SK-N-SH (cell line): ENCODE data around the gene COL4A6. TPM values are rescaled to one million over a fixed set of nuclear protein-coding genes. Genes with fewer than 3 reads are reported as not detected.

Source experiments
- CTCF ChIA-PET: fragments of 300-600, 350-600 bp; formaldehyde crosslinking; extraction: SDS; loops from one replicate; lab custom pipeline; 2021; lab: Yijun Ruan, JAX
- POLR2A ChIA-PET: fragments of 350-600 bp; sonication (Branson Sonifier 250); formaldehyde crosslinking; extraction: SDS; loops from one replicate; lab custom pipeline; 2020; ENCODE audit warnings: antibody characterized with exemption, inconsistent platforms; lab: Yijun Ruan, JAX
- DNase-seq: peaks from one replicate; pipeline ENCODE4 v3.0.0; 2012
- H2AFZ ChIP-seq: fragments of 200-600 bp; sonication (generic); 2 replicates; pipeline ENCODE4 v1.8.1; 2016; ENCODE audit warnings: antibody characterized with exemption, mild to moderate bottlenecking, low read depth
- H3F3A ChIP-seq: fragments of 200-600 bp; sonication (generic); replicated peaks from 2 replicates; pipeline ENCODE3; 2016; ENCODE audit warnings: antibody characterized with exemption, mild to moderate bottlenecking; ENCODE audit not compliant: insufficient read depth
- H3K27ac ChIP-seq, 2 experiments: fragments of 200-500 bp in 1 of 2; fragments of 200-600 bp in 1 of 2; sonication (Bioruptor generic) in 1 of 2; sonication (generic), shearing (Covaris generic) in 1 of 2; 2 replicates each; pipeline versions ENCODE4 v1.5.1 to v1.6.1; 2014 to 2016; ENCODE audit warnings: low read depth in 2 of 2, inconsistent platforms in 1 of 2, low read length in 1 of 2, mild to moderate bottlenecking in 1 of 2, mixed read lengths in 1 of 2
- H3K27me3 ChIP-seq: fragments of 200-600 bp; sonication (generic), shearing (Covaris generic); 2 replicates; pipeline ENCODE4 v1.6.1; 2016; ENCODE audit warnings: mixed run types; ENCODE audit not compliant: insufficient read depth
- H3K36me3 ChIP-seq, 2 experiments: fragments of 200-500 bp in 1 of 2; fragments of 200-600 bp in 1 of 2; sonication (Bioruptor generic) in 1 of 2; sonication (generic) in 1 of 2; replicated peaks in 1 of 2; 2 replicates each; pipeline versions ENCODE3 to v1.5.1; 2014 to 2016; ENCODE audit warnings: low read length in 1 of 2, mild to moderate bottlenecking in 1 of 2; ENCODE audit not compliant: insufficient read depth in 2 of 2, control insufficient read depth in 1 of 2
- H3K4me1 ChIP-seq, 2 experiments: fragments of 200-500 bp in 1 of 2; fragments of 200-600 bp in 1 of 2; sonication (Bioruptor generic) in 1 of 2; sonication (generic), shearing (Covaris generic) in 1 of 2; 2 replicates each; pipeline versions ENCODE4 v1.5.1 to v1.6.1; 2014 to 2016; ENCODE audit warnings: low read depth in 1 of 2, low read length in 1 of 2, mixed run types in 1 of 2; ENCODE audit not compliant: insufficient read depth in 2 of 2, control insufficient read depth in 1 of 2
- H3K4me2 ChIP-seq: fragments of 200-600 bp; sonication (generic), shearing (Covaris generic); 2 replicates; pipeline ENCODE4 v1.6.1; 2017; ENCODE audit warnings: mixed run types
- H3K4me3 ChIP-seq, 2 experiments: fragments of 200-500 bp in 1 of 2; fragments of 200-600 bp in 1 of 2; sonication (Bioruptor generic) in 1 of 2; sonication (generic), shearing (Covaris generic) in 1 of 2; 2 replicates each; pipeline versions ENCODE4 v1.5.1 to v1.8.1; 2014 to 2016; ENCODE audit warnings: low read depth in 2 of 2, inconsistent platforms in 1 of 2, low read length in 1 of 2, mild to moderate bottlenecking in 1 of 2, mixed read lengths in 1 of 2, moderate library complexity in 1 of 2
- H3K79me2 ChIP-seq: fragments of 200-600 bp; sonication (generic); 2 replicates; pipeline ENCODE4 v1.8.1; 2017; ENCODE audit warnings: mild to moderate bottlenecking; ENCODE audit not compliant: insufficient read depth
- H3K9ac ChIP-seq: fragments of 200-600 bp; sonication (generic); 2 replicates; pipeline ENCODE4 v1.6.1; 2017; ENCODE audit warnings: mixed run types
- H3K9me2 ChIP-seq: fragments of 200-600 bp; sonication (generic); 2 replicates; pipeline ENCODE4 v1.6.1; 2017; ENCODE audit warnings: mixed run types
- H3K9me3 ChIP-seq: fragments of 200-600 bp; sonication (generic); 2 replicates; pipeline ENCODE4 v1.6.1; 2017; ENCODE audit warnings: mixed run types, mild to moderate bottlenecking, moderate library complexity
- H4K20me1 ChIP-seq: fragments of 200-600 bp; sonication (generic); 2 replicates; pipeline ENCODE4 v1.6.1; 2017; ENCODE audit warnings: mild to moderate bottlenecking, mixed run types; ENCODE audit not compliant: insufficient read depth
- CTCF ChIP-seq: fragments of 200-600 bp; sonication (generic); IDR thresholded peaks from 2 replicates; pipeline ENCODE4 v1.6.1; 2017; ENCODE audit warnings: antibody characterized with exemption, mild to moderate bottlenecking, moderate library complexity
- GABPA ChIP-seq: IDR thresholded peaks from 2 replicates; pipeline ENCODE4 v1.4.0; 2012; ENCODE audit warnings: low read depth, mild to moderate bottlenecking
- MAX ChIP-seq: IDR thresholded peaks from 2 replicates; pipeline ENCODE4 v1.4.0; 2012; ENCODE audit warnings: low read depth
- NFIC ChIP-seq: IDR thresholded peaks from 2 replicates; pipeline ENCODE4 v1.4.0; 2012; ENCODE audit warnings: borderline replicate concordance
- NRF1 ChIP-seq: IDR thresholded peaks from 2 replicates; pipeline ENCODE4 v1.6.1; 2012; ENCODE audit warnings: low read depth, mild to moderate bottlenecking, low read length
- PBX3 ChIP-seq: IDR thresholded peaks from 2 replicates; pipeline ENCODE4; 2012
- POLR2AphosphoS5 ChIP-seq: IDR thresholded peaks from 2 replicates; pipeline ENCODE4 v1.6.1; 2012; ENCODE audit warnings: low read depth, low read length
- RAD21 ChIP-seq: IDR thresholded peaks from 2 replicates; pipeline ENCODE4 v1.6.1; 2012; ENCODE audit warnings: mild to moderate bottlenecking, low read length
- RCOR1 ChIP-seq: fragments of 150-350 bp; IDR thresholded peaks from 2 replicates; pipeline ENCODE4 v1.6.1; 2017; ENCODE audit warnings: antibody characterized with exemption, low read length
- REST ChIP-seq: IDR thresholded peaks from 2 replicates; pipeline ENCODE4 v1.6.1; 2012; ENCODE audit warnings: mild to moderate bottlenecking, low read depth, low read length, moderate library complexity
- SIN3A ChIP-seq: IDR thresholded peaks from 2 replicates; pipeline ENCODE4 v1.6.1; 2012; ENCODE audit warnings: low read depth, mild to moderate bottlenecking, low read length, moderate library complexity, borderline replicate concordance
- TAF1 ChIP-seq: IDR thresholded peaks from 2 replicates; pipeline ENCODE4 v1.6.1; 2012; ENCODE audit warnings: low read depth, mild to moderate bottlenecking, low read length, moderate library complexity, borderline replicate concordance
- YY1 ChIP-seq: IDR thresholded peaks from 2 replicates; pipeline ENCODE4 v1.4.0; 2012; ENCODE audit warnings: low read depth, mild to moderate bottlenecking
- ZBTB33 ChIP-seq: IDR thresholded peaks from 2 replicates; pipeline ENCODE4 v1.4.0; 2012; ENCODE audit warnings: low read depth, borderline replicate concordance
- WGBS: methylation state at CpG from one replicate; pipeline ENCODE4 v1.1.6; 2017; ENCODE audit warnings: low lambda C conversion rate; 5-methylcytosine and 5-hydroxymethylcytosine counted together
- polyA plus RNA-seq, 3 experiments: library from polyadenylated mRNA; depleted of rRNA; stranded (reverse); fragments of >200 nt; gene quantifications; 2 replicates each; pipeline ENCODE4 v1.2.3, GENCODE V29; 2012

COL4A6 gene
- polyA plus RNA-seq, 1 of the 3 experiments (the other 2 are of a cell fraction) = not detected

GRCh38 chrX:108177351-108178142 lies 260.7 kb downstream of the COL4A6 start:
- H3K27ac ChIP-seq = no peak overlapping the region

More at GRCh38 chrX:108177351-108178142, 260.7 kb downstream of the COL4A6 start:
- TF ChIP-seq PBX3 (no peak), RCOR1 (no peak), CTCF (no peak), POLR2AphosphoS5 (no peak), RAD21 (no peak), GABPA (no peak), SIN3A (no peak), MAX (no peak), NFIC (no peak), REST (no peak), YY1 (no peak), TAF1 (no peak), NRF1 (no peak), ZBTB33 (no peak)
- peaks cover 8% of the 10 kb centered on the region; the same call in 1 of the 2 replicates for H3K27me3 ChIP-seq
- POLR2A ChIA-PET = no interaction called here
- CTCF ChIA-PET = interaction anchor here (1.4 to 2.3 kb wide), 3 partner anchors 11 to 47 kb away, joined by 4 to 5 read pairs (median 4); no protein-coding TSS in a partner anchor
- 40% methylated on average over 8 of the region's 8 CpGs for WGBS
- no peaks in the 10 kb centered on the region for H3K79me2 ChIP-seq
- no peaks in the 10 kb centered on the region for H3K9me2 ChIP-seq
- DNase-seq = no peak
- no peak overlapping the region for H3K4me2 ChIP-seq
- H4K20me1 ChIP-seq = no peaks in the 10 kb centered on the region
- no peaks in the 10 kb centered on the region for H3K9me3 ChIP-seq
- H3K4me3 ChIP-seq = no peak overlapping the region
- no peaks in the 10 kb centered on the region for H3K36me3 ChIP-seq
- no peak overlapping the region for H3K9ac ChIP-seq
- H3F3A ChIP-seq = no peaks in the 10 kb centered on the region
- H2AFZ ChIP-seq = no peak overlapping the region
- H3K4me1 ChIP-seq = no peaks in the 10 kb centered on the region
